HEK293 (cell line): ENCODE data around the gene SH3RF3.

Experiments used
- CTCF ChIP-seq: fragments of 450-650 bp; formaldehyde crosslinking; IDR thresholded peaks from 2 replicates; pipeline ENCODE4 v1.5.1; 2016; ENCODE audit warnings: missing biosample characterization, missing genetic modification characterization
- GLIS1 ChIP-seq: fragments of 450-650 bp; formaldehyde crosslinking; IDR thresholded peaks from 2 replicates; pipeline ENCODE4 v1.5.1; 2016; ENCODE audit warnings: missing biosample characterization, missing genetic modification characterization
- KLF16 ChIP-seq: fragments of 450-650 bp; formaldehyde crosslinking; IDR thresholded peaks from 2 replicates; pipeline ENCODE4 v1.5.1; 2017; ENCODE audit warnings: missing biosample characterization, missing genetic modification characterization
- REPIN1 ChIP-seq: fragments of 450-650 bp; formaldehyde crosslinking; IDR thresholded peaks from 2 replicates; pipeline ENCODE4 v1.5.1; 2017; ENCODE audit warnings: missing biosample characterization, missing genetic modification characterization, low read depth
- ZNF510 ChIP-seq: fragments of 450-650 bp; formaldehyde crosslinking; IDR thresholded peaks from 2 replicates; pipeline ENCODE4 v1.5.1; 2018; ENCODE audit warnings: mild to moderate bottlenecking, missing genetic modification characterization, missing biosample characterization; ENCODE audit not compliant: insufficient replicate concordance
- ZNF561 ChIP-seq: fragments of 450-650 bp; IDR thresholded peaks from 2 replicates; pipeline ENCODE4 v1.5.1; 2018; ENCODE audit warnings: missing biosample characterization, missing genetic modification characterization, borderline replicate concordance
- ZNF791 ChIP-seq: fragments of 450-650 bp; formaldehyde crosslinking; IDR thresholded peaks from 2 replicates; pipeline ENCODE4 v1.5.1; 2016; ENCODE audit warnings: missing biosample characterization, missing genetic modification characterization
- TF ChIP-seq, protein P1 (sequence below): fragments of 450-650 bp; formaldehyde crosslinking; IDR thresholded peaks from 2 replicates; pipeline ENCODE4 v1.5.1; 2016; ENCODE audit warnings: missing biosample characterization, missing genetic modification characterization, borderline replicate concordance

DNA sequence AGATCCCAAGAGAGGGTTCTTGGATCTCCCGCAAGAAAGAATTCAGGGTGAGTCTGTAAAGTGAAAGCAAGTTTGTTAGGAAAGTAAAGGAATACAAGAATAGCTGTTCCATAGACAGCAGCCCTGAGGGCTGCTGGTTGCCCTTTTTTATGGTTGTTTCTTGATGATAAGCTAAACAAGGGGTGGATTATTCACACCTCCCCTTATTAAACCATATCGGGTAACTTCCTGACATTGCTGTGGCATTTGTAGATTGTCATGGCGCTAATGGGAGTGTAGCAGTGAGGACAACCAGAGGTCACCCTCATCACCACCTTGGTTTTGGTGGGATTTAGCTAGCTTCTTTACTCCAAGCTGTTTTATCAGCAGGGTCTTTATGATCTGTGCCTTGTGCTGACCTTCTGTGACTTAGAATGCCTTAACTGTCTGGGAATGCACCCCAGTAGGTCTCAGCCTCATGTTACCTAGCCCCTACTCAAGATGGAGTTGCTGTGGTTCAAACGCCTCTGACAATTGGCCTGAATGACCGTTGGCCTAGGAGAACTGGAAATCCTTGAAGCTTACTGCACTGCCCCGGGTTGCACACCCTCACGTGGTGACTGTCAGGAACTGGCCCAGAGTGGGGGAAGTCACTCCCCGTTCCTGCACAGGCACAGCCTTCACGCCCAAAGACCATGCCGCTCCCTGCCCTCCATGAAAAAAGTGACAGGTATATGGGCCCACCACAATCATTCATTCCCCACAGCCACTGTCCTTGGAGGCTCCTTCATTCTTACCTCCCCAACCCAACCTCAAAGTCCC lies 347.8 kb downstream of the SH3RF3 start:
- TF ChIP-seq CTCF (no peak), GLIS1 (tag by site-specific recombination) (no peak), REPIN1 (tag by site-specific recombination) (no peak), ZNF561 (no peak), ZNF510 (tag by site-specific recombination) (no peak), ZNF791 (tag by site-specific recombination) (no peak), KLF16 (tag by site-specific recombination) (no peak)
- TF ChIP-seq, protein P1, sequence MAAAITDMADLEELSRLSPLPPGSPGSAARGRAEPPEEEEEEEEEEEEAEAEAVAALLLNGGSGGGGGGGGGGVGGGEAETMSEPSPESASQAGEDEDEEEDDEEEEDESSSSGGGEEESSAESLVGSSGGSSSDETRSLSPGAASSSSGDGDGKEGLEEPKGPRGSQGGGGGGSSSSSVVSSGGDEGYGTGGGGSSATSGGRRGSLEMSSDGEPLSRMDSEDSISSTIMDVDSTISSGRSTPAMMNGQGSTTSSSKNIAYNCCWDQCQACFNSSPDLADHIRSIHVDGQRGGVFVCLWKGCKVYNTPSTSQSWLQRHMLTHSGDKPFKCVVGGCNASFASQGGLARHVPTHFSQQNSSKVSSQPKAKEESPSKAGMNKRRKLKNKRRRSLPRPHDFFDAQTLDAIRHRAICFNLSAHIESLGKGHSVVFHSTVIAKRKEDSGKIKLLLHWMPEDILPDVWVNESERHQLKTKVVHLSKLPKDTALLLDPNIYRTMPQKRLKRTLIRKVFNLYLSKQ (tag by site-specific recombination), result no peak
